HFFc6 (cell line): ENCODE results near the gene MSL1. TPM values are rescaled to one million over a fixed set of nuclear protein-coding genes. Genes with fewer than 3 reads are reported as not detected.

ENCODE experiments used
- DNase-seq: peaks from one replicate; pipeline ENCODE4 v3.0.0-alpha.2; 2018
- H3K27ac Mint-ChIP-seq: 2 replicates; pipeline ENCODE4 v1.8.0; 2020; ENCODE audit warnings: mild to moderate bottlenecking, mixed read lengths
- H3K27me3 Mint-ChIP-seq: 2 replicates; pipeline ENCODE4 v1.8.0; 2021; ENCODE audit warnings: mild to moderate bottlenecking, moderate library complexity, mixed read lengths; ENCODE audit not compliant: insufficient read depth
- H3K36me3 Mint-ChIP-seq: 2 replicates; pipeline ENCODE4 v1.8.0; 2021; ENCODE audit warnings: low read depth, mixed read lengths
- H3K4me1 Mint-ChIP-seq: 2 replicates; pipeline ENCODE4 v1.8.0; 2020; ENCODE audit warnings: low read depth, mixed read lengths
- H3K4me3 Mint-ChIP-seq: 2 replicates; pipeline ENCODE4 v1.8.0; 2020; ENCODE audit warnings: mild to moderate bottlenecking, moderate library complexity, mixed read lengths
- H3K9me3 Mint-ChIP-seq: 2 replicates; pipeline ENCODE4 v1.8.0; 2020; ENCODE audit warnings: mild to moderate bottlenecking, mixed read lengths
- long read RNA-seq: library from polyadenylated mRNA; unstranded; transcript quantifications from one replicate; pipeline ENCODE4 v2.0.0, GENCODE V29; 2019
- total RNA-seq, 6 experiments: library from RNA; stranded (reverse); fragmentation: NEBNext Ultra II Directional; extraction: Animal tissue kit (Norgen Biotek cat#: 25700); gene quantifications; 2 replicates in 1 of 6; 3 replicates in 5 of 6; pipeline ENCODE4 v1.2.3, GENCODE V29; 2021
- TF ChIP-seq, protein P1 (sequence below): fragments of 200-600 bp; sonication (generic); IDR thresholded peaks from 2 replicates; pipeline ENCODE4 v1.5.0; 2021; ENCODE audit warnings: antibody characterized with exemption, mild to moderate bottlenecking

Gene MSL1, protein sequence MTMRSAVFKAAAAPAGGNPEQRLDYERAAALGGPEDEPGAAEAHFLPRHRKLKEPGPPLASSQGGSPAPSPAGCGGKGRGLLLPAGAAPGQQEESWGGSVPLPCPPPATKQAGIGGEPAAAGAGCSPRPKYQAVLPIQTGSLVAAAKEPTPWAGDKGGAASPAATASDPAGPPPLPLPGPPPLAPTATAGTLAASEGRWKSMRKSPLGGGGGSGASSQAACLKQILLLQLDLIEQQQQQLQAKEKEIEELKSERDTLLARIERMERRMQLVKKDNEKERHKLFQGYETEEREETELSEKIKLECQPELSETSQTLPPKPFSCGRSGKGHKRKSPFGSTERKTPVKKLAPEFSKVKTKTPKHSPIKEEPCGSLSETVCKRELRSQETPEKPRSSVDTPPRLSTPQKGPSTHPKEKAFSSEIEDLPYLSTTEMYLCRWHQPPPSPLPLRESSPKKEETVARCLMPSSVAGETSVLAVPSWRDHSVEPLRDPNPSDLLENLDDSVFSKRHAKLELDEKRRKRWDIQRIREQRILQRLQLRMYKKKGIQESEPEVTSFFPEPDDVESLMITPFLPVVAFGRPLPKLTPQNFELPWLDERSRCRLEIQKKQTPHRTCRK
- 10 to 100 TPM; 61.2 to 67.8 (median 65.5) TPM for total RNA-seq
- long read RNA-seq, transcript MSL1-203 (3 exons, 2,081 nt), result major isoform, 5 of 17 reads
- long read RNA-seq, partial matches to known transcripts, result 10 of 17 reads
- long read RNA-seq, other reads (novel, unspliced or antisense), result 2 of 17 reads

DNA sequence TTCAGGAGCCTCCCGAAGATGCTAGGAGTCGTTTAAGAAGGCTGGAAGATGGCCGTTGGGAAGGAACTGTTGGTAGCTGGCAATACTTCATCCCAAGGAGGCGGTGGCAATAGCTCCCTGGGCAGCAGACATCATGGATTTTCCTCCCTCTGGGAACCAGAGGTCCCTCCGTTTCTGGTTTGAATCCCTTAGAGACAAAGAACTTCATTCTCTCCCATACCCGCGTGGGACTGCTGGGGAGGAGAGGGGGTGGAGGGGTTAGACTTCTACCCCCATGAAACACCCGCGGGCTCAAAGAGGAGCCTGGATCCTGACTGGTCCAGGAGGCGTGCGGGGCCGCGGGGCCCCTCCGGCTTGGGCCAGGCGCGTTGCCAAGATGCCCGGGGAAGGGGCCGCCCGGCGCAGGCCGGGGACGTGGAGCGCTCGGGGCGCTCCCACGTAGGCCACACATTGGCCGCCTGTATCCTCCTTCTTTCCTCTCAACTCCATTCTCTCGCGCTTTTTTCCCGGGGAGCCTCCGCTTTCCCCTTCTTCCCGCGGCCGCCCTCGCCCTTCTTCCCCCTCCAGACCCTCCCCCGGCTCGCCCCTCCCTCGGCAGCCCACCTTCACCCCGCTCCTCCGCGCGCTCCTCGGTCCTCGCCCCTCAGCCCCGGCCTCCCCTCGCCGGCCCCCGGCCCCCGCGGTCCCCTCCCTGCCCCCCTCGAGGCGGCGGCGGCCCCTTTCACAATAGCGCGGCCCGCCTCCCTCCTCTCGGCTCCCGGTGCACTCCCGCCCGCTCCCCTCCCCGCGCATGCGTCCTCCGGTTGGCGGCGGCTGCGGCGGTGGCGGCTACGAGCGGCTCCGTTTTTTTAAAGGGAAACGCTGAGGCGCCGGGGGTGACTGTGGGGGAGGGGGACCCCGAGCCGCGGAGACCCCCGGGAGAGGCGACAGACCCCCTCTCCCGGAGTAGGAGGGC lies at the start of gene MSL1:
Gene MSL1 (plus strand): TSS at position 791 of the 955 bp plus-strand sequence. CDS start 642 bp downstream, outside the sequence.
- no peaks in the 10 kb centered on the region; the same call in 1 of the 2 replicates for H3K27me3 Mint-ChIP-seq
- peak within 1 kb of the TSS; percentile 89 for H3K4me3 Mint-ChIP-seq
- peaks cover 26% of the 10 kb centered on the region for H3K36me3 Mint-ChIP-seq
- H3K9me3 Mint-ChIP-seq, result no peaks in the 10 kb centered on the region
- H3K27ac Mint-ChIP-seq, result peak within 1 kb of the TSS; percentile 93
- peaks cover 34% of the 10 kb centered on the region for H3K4me1 Mint-ChIP-seq
- TF ChIP-seq, protein P1, sequence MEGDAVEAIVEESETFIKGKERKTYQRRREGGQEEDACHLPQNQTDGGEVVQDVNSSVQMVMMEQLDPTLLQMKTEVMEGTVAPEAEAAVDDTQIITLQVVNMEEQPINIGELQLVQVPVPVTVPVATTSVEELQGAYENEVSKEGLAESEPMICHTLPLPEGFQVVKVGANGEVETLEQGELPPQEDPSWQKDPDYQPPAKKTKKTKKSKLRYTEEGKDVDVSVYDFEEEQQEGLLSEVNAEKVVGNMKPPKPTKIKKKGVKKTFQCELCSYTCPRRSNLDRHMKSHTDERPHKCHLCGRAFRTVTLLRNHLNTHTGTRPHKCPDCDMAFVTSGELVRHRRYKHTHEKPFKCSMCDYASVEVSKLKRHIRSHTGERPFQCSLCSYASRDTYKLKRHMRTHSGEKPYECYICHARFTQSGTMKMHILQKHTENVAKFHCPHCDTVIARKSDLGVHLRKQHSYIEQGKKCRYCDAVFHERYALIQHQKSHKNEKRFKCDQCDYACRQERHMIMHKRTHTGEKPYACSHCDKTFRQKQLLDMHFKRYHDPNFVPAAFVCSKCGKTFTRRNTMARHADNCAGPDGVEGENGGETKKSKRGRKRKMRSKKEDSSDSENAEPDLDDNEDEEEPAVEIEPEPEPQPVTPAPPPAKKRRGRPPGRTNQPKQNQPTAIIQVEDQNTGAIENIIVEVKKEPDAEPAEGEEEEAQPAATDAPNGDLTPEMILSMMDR, result no peak
- DNase-seq, result peak; percentile 65

DNA sequence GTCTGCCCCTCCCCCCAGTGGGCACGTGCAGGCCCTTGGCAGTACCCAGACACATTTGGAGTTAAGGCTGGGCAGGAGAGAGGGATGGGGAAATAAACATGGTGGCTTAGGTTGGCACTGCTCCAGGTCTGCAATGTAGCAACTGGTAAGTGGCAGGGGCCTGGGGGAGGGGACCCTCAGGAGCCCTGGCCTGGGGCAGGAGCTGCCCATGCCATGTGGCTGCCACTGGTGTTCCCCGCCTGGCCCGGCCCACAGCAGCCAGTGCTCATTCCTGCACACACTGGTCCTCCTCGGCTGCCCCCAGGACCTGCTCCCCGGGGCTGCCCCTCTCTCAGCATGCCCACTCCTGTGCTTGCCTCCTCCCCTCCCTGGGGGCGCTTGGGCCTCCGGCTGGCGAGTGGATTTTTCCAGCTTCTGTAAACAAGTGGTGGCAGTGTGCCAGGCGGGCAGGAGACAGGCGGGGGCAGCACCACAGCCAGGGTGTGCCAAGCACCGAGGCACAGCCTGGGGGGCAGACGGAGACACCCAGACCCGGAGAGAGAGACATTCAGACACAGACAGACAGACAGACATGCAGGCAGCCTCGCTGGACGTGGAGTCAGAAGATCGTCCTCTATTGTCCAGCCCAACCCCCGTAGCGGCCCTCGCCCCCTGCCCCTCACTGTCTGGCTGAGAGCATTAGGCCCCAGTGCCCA lies 49.6 kb upstream of the MSL1 start:
- no peak overlapping the region for H3K4me3 Mint-ChIP-seq
- H3K36me3 Mint-ChIP-seq, result no peaks in the 10 kb centered on the region; the same call in 1 of the 2 replicates
- TF ChIP-seq, protein P1, result no peak
- peaks cover 58% of the 10 kb centered on the region for H3K4me1 Mint-ChIP-seq
- no peak for DNase-seq
- no peaks in the 10 kb centered on the region for H3K9me3 Mint-ChIP-seq
- H3K27ac Mint-ChIP-seq, result no peak overlapping the region
- no peaks in the 10 kb centered on the region; the same call in 1 of the 2 replicates for H3K27me3 Mint-ChIP-seq

DNA sequence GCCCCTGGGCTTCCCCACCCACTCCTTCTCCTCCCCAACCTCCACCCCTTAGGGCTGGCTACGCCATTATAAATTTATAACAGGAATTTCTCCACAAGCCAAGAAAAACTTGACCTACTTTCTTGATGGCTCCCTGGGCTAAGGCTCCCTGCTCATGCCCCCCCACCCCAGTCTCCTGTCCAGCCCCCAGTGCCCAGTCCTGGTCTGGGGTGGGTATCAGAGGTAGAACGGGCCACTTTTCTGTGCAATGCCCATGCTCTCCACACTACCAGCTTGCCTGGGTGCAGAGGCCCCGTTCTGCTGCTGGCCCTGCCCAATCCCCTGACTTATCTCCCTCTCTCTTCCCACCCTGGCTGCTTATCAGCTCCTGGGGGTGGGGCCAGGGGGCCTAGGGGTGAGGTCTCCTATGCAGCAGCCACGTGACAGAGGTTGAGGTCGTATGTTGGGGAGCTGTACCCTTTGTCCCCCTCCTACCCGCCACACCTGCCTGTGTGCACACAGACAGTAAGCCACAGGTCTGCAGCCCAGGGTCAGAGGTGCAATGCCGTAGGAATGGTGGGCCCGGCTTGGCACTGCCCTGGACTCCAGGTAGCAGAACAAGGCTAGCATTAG lies 48.9 kb upstream of the MSL1 start:
- Mint-ChIP-seq H3K27ac (no peak overlapping the region), H3K4me3 (no peak overlapping the region), H3K4me1 (peaks cover 54% of the 10 kb centered on the region), H3K36me3 (peaks cover 2% of the 10 kb centered on the region), H3K9me3 (no peaks in the 10 kb centered on the region), H3K27me3 (no peaks in the 10 kb centered on the region; the same call in 1 of the 2 replicates)
- no peak for DNase-seq
- TF ChIP-seq, protein P1, result no peak

DNA sequence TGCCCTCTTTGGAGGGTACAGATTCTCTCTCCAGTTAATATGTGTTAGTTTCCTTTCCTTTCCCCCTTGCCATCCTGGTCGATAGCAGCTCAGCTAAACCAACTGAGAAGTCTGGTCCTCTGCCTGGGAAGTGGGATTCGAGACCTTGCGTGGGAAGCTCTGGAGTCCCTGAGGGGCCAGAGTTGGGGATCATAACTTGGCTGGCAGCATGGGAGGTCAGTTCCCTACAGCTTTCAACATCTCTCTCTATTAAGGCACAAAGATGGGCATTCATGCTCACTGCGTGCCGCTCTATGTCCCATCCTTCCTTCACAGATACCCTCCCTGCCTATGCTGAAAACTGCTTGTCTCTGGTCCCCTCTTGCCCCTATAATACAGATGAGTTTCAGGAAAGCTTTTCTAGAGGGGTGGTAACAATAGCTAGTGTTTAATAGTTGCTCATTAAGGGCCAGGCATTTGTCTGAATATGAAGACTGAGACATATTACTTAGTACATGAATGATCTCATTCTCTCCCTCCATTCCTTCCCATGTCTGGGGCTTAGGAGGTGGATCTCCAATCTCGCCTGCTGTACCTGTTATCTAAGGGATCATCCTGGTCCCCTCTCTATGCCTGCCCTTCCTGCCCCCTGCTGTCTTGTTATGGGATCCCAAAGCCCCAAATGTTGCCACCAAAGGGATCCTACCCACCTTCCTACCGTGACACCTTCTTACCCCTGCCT lies 48.2 kb upstream of the MSL1 start:
- Mint-ChIP-seq H3K4me1 (peaks cover 50% of the 10 kb centered on the region), H3K4me3 (no peak overlapping the region), H3K36me3 (peaks cover 5% of the 10 kb centered on the region)

More for the DNA sequence above, 48.2 kb upstream of the MSL1 start:
- TF ChIP-seq, protein P1, result no peak
- no peak for DNase-seq
- H3K9me3 Mint-ChIP-seq, result no peaks in the 10 kb centered on the region
- H3K27me3 Mint-ChIP-seq, result no peaks in the 10 kb centered on the region; the same call in 1 of the 2 replicates
- no peak overlapping the region for H3K27ac Mint-ChIP-seq
